GM12878 (cell line): ENCODE data around the gene CLINT1. TPM values are rescaled to one million over a fixed set of nuclear protein-coding genes. Genes with fewer than 3 reads are reported as not detected.
A peak's percentile ranks its signal among the peaks of the same experiment; 100 is the strongest.

ENCODE experiments used
- ATAC-seq: fragments of 200-7000 bp; cut with Tn5 transposase; 3 replicates; pipeline ENCODE4 v1.9.1; 2020; ENCODE audit warnings: mild to moderate bottlenecking, moderate library complexity
- BruUV-seq: library from RNA; stranded (reverse); fragments of 400-500 nt; replicated peaks from 2 replicates; lab custom pipeline; 2021; lab: Mats Ljungman, UMichigan
- CTCF ChIA-PET: fragments of 300-600 bp; sonication (Branson Sonifier 250); formaldehyde crosslinking; extraction: SDS; loops from one replicate; lab custom pipeline; 2021; ENCODE audit warnings: inconsistent platforms; lab: Yijun Ruan, JAX
- POLR2A ChIA-PET: fragments of 350-600 bp; formaldehyde crosslinking; extraction: SDS; loops from one replicate; lab custom pipeline; 2021; ENCODE audit warnings: inconsistent platforms; lab: Charles Lee
- RAD21 ChIA-PET: fragments of 300-600 bp; sonication (Branson Sonifier 250); formaldehyde crosslinking; loops from one replicate; lab custom pipeline; 2023; ENCODE audit warnings: antibody characterized with exemption; ENCODE audit not compliant: unreplicated experiment; lab: Charles Lee
- SMC1A ChIA-PET: fragments of 300-600 bp; sonication (Branson Sonifier 250); formaldehyde crosslinking; loops from one replicate; lab custom pipeline; 2023; ENCODE audit not compliant: unreplicated experiment, uncharacterized antibody; lab: Charles Lee
- DNase-seq: peaks from one replicate; pipeline ENCODE4 v3.0.0-alpha.2; 2011; ENCODE audit warnings: low read depth, low spot score
- FAIRE-seq: peaks from 3 replicates; lab custom pipeline; 2011; peaks lifted over from hg19 to GRCh38; lab: Jason Lieb, UNC
- H2AFZ ChIP-seq: 2 replicates; pipeline ENCODE4 v1.6.0; 2011; ENCODE audit warnings: low read depth, low read length, control low read depth; ENCODE audit not compliant: control insufficient read depth
- H3K27ac ChIP-seq: 2 replicates; pipeline ENCODE4 v1.5.1; 2011; ENCODE audit warnings: control low read depth; ENCODE audit not compliant: control insufficient read depth, insufficient read depth
- H3K27me3 ChIP-seq, 2 experiments: replicated peaks in 1 of 2; 2 replicates each; pipeline versions ENCODE4 v1.6.0 to v1.6.1; 2011; ENCODE audit warnings: low read length in 1 of 2; ENCODE audit not compliant: control insufficient read depth in 2 of 2, insufficient read depth in 2 of 2
- H3K36me3 ChIP-seq, 2 experiments: 2 replicates each; pipeline ENCODE4 v1.5.1; 2011; ENCODE audit warnings: low read length in 1 of 2; ENCODE audit not compliant: control insufficient read depth in 2 of 2, insufficient read depth in 2 of 2
- H3K4me1 ChIP-seq: 2 replicates; pipeline ENCODE4 v1.6.1; 2011; ENCODE audit warnings: mild to moderate bottlenecking, low read length, moderate library complexity, mixed read lengths; ENCODE audit not compliant: control insufficient read depth, insufficient read depth
- H3K4me2 ChIP-seq: 2 replicates; pipeline ENCODE4 v1.6.0; 2011; ENCODE audit warnings: control low read depth; ENCODE audit not compliant: control insufficient read depth, insufficient read depth
- H3K4me3 ChIP-seq: fragments of 200-600 bp; sonication (generic); 2 replicates; pipeline ENCODE4 v1.5.1; 2016
- H3K79me2 ChIP-seq: 2 replicates; pipeline ENCODE4 v1.6.0; 2011; ENCODE audit warnings: low read length; ENCODE audit not compliant: control insufficient read depth, insufficient read depth
- H3K9ac ChIP-seq: 2 replicates; pipeline ENCODE4 v1.8.0; 2011; ENCODE audit warnings: low read length, control low read depth, mixed read lengths; ENCODE audit not compliant: control insufficient read depth, insufficient read depth
- H3K9me3 ChIP-seq: replicated peaks from 3 replicates; pipeline ENCODE4 v1.5.1; 2011; ENCODE audit warnings: mild to moderate bottlenecking, low read length; ENCODE audit not compliant: control insufficient read depth, insufficient read depth
- H4K20me1 ChIP-seq: 2 replicates; pipeline ENCODE4 v1.6.0; 2011; ENCODE audit not compliant: control insufficient read depth, insufficient read depth
- HDAC2 ChIP-seq: fragments of 200-600 bp; sonication (generic); IDR thresholded peaks from 2 replicates; pipeline ENCODE4 v1.6.1; 2017
- HDGF ChIP-seq: fragments of 450-650 bp; IDR thresholded peaks from 2 replicates; pipeline ENCODE4 v1.6.1; 2016; ENCODE audit warnings: antibody characterized with exemption
- KDM1A ChIP-seq: fragments of 200-600 bp; sonication (generic); IDR thresholded peaks from 2 replicates; pipeline ENCODE4 v1.6.1; 2016; ENCODE audit warnings: borderline replicate concordance
- MTA2 ChIP-seq: fragments of 450-650 bp; IDR thresholded peaks from 2 replicates; pipeline ENCODE4 v1.6.1; 2016; ENCODE audit warnings: low read depth, mild to moderate bottlenecking, moderate library complexity
- MXI1 ChIP-seq: fragments of 150-350 bp; IDR thresholded peaks from 2 replicates; pipeline ENCODE4 v1.6.1; 2011; ENCODE audit warnings: low read depth, mild to moderate bottlenecking, inconsistent platforms, low read length, improper control_type of control experiment
- NR2F1 ChIP-seq: fragments of 450-650 bp; conservative IDR thresholded peaks from 2 replicates; pipeline ENCODE4 v1.6.1; 2017; ENCODE audit warnings: mild to moderate bottlenecking
- NRF1 ChIP-seq: conservative IDR thresholded peaks from 2 replicates; pipeline ENCODE4 v1.6.1; 2011; ENCODE audit warnings: mild to moderate bottlenecking, low read depth, low read length, improper control_type of control experiment
- PAX8 ChIP-seq: fragments of 450-650 bp; IDR thresholded peaks from 2 replicates; pipeline ENCODE4 v1.6.1; 2017; ENCODE audit warnings: mild to moderate bottlenecking, moderate library complexity
- TAF1 ChIP-seq: IDR thresholded peaks from 2 replicates; pipeline ENCODE4 v1.6.1; 2011; ENCODE audit warnings: mild to moderate bottlenecking, low read depth, low read length, borderline replicate concordance
- ZNF207 ChIP-seq: fragments of 450-650 bp; IDR thresholded peaks from 2 replicates; pipeline ENCODE4 v1.6.1; 2014; ENCODE audit warnings: antibody characterized with exemption, mild to moderate bottlenecking, borderline replicate concordance
- ZNF24 ChIP-seq: fragments of 450-650 bp; IDR thresholded peaks from 2 replicates; pipeline ENCODE4 v1.6.1; 2017; ENCODE audit warnings: antibody characterized with exemption, mild to moderate bottlenecking
- WGBS: methylation state at CpG from one replicate; pipeline ENCODE4 v1.1.6; 2016; ENCODE audit warnings: low lambda C conversion rate; ENCODE audit not compliant: insufficient replicate concordance, insufficient coverage; ENCODE audit errors: missing lambda C conversion rate; 5-methylcytosine and 5-hydroxymethylcytosine counted together
- in situ Hi-C: fragments of 300-500 bp; cut with MboI; formaldehyde crosslinking; loops from 9 replicates; pipeline ENCODE4 v1.14.3; 2018; ENCODE audit warnings: mixed read lengths
- intact Hi-C: fragments of 100-400 bp; cut with micrococcal nuclease; formaldehyde crosslinking; loops from one replicate; pipeline ENCODE4 v1.14.2; 2022; ENCODE audit not compliant: unreplicated experiment
- polyA plus RNA-seq, 11 experiments: library from polyadenylated mRNA; depleted of rRNA in 4 of 11; unstranded in 6 of 11; stranded (reverse) in 5 of 11; fragments of >200 nt; fragmentation: Nextera tagmentation in 4 of 11; fragmentation: Illumina TruSeq in 1 of 11; extraction: Ambion mirVana in 4 of 11; extraction: Trizol in 1 of 11; gene quantifications; 1 replicate in 1 of 11; 2 replicates in 10 of 11; pipeline versions ENCODE4 v1.2.1 to v1.2.3, GENCODE V29; 2011 to 2016; ENCODE audit warnings: inconsistent platforms in 2 of 11, missing spikeins in 2 of 11, low read depth in 1 of 11
- total RNA-seq, 4 experiments: library from RNA; depleted of rRNA in 3 of 4; stranded (reverse); fragments of >200 nt in 3 of 4; fragmentation: Illumina TruSeq in 1 of 4; extraction: Trizol in 1 of 4; gene quantifications; 2 replicates each; pipeline versions ENCODE4 v1.2.1 to v1.2.3, GENCODE V29; 2013 to 2021
- TF ChIP-seq, protein P1 (sequence below): fragments of 450-650 bp; IDR thresholded peaks from 2 replicates; pipeline ENCODE4 v1.6.1; 2017; ENCODE audit warnings: low read depth, mild to moderate bottlenecking, moderate library complexity
- TF ChIP-seq, protein P2 (sequence below): IDR thresholded peaks from 2 replicates; pipeline ENCODE4 v1.6.1; 2012; ENCODE audit warnings: improper control_type of control experiment, low read depth, low read length; ENCODE audit not compliant: insufficient replicate concordance
- TF ChIP-seq, protein P3 (sequence below): IDR thresholded peaks from 2 replicates; pipeline ENCODE4 v1.6.1; 2012; ENCODE audit warnings: low read depth, low read length, improper control_type of control experiment
- TF ChIP-seq, protein P4 (sequence below): fragments of 450-650 bp; IDR thresholded peaks from 2 replicates; pipeline ENCODE4 v1.6.1; 2016; ENCODE audit warnings: mild to moderate bottlenecking

The CLINT1 gene
- total and polyA plus RNA-seq, 10 of the 15 experiments (the other 5 are each of a cell fraction or from before 2014, with no cell fraction given) = 30.0 to 136 (median 105) TPM

DNA sequence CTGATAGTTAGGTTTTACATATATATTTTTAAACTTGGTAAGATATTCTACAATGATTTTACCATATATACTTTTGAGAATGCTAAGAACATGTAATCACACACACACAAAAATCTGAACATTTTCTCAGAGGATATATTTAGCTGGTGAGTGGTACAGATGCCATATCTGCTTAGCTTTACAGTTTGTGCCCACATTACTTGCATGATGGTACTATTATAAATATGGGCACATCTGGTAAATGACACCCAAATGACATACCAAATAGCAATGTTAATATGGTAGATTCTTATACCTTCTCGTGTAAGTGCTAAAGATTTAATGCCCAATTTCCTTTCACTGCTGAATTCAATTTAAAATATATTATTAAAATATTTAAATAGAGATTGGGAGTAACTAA is 58.8 kb downstream of the CLINT1 start:
- Histone ChIP-seq H3K79me2 (no peaks in the 10 kb centered on the region), H3K9me3 (no peaks in the 10 kb centered on the region), H3K4me2 (no peak overlapping the region), H3K36me3 (peaks cover 3% of the 10 kb centered on the region in 2 experiments; a peak in 3 of 4 replicates), H4K20me1 (no peaks in the 10 kb centered on the region), H3K9ac (no peak overlapping the region), H3K4me3 (no peak overlapping the region), H2AFZ (no peak overlapping the region), H3K27me3 (no peaks in the 10 kb centered on the region), H3K27ac (no peak overlapping the region), H3K4me1 (no peaks in the 10 kb centered on the region)
- no TSS peak for BruUV-seq
- ChIA-PET POLR2A (no interaction called here), SMC1A (no interaction called here), CTCF (interaction anchor here (1.0 to 2.4 kb wide), 2 partner anchors 34 to 149 kb away, joined by 3 to 7 read pairs; no protein-coding TSS in a partner anchor), RAD21 (no interaction called here)
- FAIRE-seq = peak; percentile 62
- intact Hi-C loops (no loop called here), in situ Hi-C loops (no loop called here)
- 55% methylated on average over 1 of the region's 1 CpG for WGBS
- no peak for ATAC-seq
- DNase-seq = no peak
- TF ChIP-seq MTA2 (no peak), NR2F1 (no peak), MXI1 (no peak), ZNF24 (no peak), TAF1 (no peak), ZNF207 (no peak), PAX8 (no peak), NRF1 (no peak), HDAC2 (no peak), KDM1A (no peak), HDGF (no peak)
- TF ChIP-seq, protein P1, sequence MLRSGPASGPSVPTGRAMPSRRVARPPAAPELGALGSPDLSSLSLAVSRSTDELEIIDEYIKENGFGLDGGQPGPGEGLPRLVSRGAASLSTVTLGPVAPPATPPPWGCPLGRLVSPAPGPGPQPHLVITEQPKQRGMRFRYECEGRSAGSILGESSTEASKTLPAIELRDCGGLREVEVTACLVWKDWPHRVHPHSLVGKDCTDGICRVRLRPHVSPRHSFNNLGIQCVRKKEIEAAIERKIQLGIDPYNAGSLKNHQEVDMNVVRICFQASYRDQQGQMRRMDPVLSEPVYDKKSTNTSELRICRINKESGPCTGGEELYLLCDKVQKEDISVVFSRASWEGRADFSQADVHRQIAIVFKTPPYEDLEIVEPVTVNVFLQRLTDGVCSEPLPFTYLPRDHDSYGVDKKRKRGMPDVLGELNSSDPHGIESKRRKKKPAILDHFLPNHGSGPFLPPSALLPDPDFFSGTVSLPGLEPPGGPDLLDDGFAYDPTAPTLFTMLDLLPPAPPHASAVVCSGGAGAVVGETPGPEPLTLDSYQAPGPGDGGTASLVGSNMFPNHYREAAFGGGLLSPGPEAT = no peak
- TF ChIP-seq, protein P2, sequence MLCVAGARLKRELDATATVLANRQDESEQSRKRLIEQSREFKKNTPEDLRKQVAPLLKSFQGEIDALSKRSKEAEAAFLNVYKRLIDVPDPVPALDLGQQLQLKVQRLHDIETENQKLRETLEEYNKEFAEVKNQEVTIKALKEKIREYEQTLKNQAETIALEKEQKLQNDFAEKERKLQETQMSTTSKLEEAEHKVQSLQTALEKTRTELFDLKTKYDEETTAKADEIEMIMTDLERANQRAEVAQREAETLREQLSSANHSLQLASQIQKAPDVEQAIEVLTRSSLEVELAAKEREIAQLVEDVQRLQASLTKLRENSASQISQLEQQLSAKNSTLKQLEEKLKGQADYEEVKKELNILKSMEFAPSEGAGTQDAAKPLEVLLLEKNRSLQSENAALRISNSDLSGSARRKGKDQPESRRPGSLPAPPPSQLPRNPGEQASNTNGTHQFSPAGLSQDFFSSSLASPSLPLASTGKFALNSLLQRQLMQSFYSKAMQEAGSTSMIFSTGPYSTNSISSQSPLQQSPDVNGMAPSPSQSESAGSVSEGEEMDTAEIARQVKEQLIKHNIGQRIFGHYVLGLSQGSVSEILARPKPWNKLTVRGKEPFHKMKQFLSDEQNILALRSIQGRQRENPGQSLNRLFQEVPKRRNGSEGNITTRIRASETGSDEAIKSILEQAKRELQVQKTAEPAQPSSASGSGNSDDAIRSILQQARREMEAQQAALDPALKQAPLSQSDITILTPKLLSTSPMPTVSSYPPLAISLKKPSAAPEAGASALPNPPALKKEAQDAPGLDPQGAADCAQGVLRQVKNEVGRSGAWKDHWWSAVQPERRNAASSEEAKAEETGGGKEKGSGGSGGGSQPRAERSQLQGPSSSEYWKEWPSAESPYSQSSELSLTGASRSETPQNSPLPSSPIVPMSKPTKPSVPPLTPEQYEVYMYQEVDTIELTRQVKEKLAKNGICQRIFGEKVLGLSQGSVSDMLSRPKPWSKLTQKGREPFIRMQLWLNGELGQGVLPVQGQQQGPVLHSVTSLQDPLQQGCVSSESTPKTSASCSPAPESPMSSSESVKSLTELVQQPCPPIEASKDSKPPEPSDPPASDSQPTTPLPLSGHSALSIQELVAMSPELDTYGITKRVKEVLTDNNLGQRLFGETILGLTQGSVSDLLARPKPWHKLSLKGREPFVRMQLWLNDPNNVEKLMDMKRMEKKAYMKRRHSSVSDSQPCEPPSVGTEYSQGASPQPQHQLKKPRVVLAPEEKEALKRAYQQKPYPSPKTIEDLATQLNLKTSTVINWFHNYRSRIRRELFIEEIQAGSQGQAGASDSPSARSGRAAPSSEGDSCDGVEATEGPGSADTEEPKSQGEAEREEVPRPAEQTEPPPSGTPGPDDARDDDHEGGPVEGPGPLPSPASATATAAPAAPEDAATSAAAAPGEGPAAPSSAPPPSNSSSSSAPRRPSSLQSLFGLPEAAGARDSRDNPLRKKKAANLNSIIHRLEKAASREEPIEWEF = no peak
- TF ChIP-seq, protein P3, sequence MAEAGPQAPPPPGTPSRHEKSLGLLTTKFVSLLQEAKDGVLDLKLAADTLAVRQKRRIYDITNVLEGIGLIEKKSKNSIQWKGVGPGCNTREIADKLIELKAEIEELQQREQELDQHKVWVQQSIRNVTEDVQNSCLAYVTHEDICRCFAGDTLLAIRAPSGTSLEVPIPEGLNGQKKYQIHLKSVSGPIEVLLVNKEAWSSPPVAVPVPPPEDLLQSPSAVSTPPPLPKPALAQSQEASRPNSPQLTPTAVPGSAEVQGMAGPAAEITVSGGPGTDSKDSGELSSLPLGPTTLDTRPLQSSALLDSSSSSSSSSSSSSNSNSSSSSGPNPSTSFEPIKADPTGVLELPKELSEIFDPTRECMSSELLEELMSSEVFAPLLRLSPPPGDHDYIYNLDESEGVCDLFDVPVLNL = no peak
- TF ChIP-seq, protein P4, sequence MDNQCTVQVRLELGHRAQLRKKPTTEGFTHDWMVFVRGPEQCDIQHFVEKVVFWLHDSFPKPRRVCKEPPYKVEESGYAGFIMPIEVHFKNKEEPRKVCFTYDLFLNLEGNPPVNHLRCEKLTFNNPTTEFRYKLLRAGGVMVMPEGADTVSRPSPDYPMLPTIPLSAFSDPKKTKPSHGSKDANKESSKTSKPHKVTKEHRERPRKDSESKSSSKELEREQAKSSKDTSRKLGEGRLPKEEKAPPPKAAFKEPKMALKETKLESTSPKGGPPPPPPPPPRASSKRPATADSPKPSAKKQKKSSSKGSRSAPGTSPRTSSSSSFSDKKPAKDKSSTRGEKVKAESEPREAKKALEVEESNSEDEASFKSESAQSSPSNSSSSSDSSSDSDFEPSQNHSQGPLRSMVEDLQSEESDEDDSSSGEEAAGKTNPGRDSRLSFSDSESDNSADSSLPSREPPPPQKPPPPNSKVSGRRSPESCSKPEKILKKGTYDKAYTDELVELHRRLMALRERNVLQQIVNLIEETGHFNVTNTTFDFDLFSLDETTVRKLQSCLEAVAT = no peak
